ENCODE results near the gene LBX1. TPM values are rescaled to one million over a fixed set of nuclear protein-coding genes. Genes with fewer than 3 reads are reported as not detected.
A peak's percentile ranks its signal among the peaks of the same experiment; 100 is the strongest.

Gene LBX1
- total RNA-seq, 2 donors from 2014 or later = not detected

GRCh38 chr10:101224060-101224909, 5.0 kb downstream of the LBX1 start:
- Mint-ChIP-seq H3K27ac (no peak overlapping the region), H3K27me3 (peaks cover 61% of the 10 kb centered on the region), H3K4me1 (peaks cover 27% of the 10 kb centered on the region), H3K36me3 (ENCODE audit: low read depth) (peaks cover 5% of the 10 kb centered on the region), H3K9me3 (no peaks in the 10 kb centered on the region), H3K4me3 (peak overlapping the region; percentile 68)
- no peak for ATAC-seq (replicated peaks)

GRCh38 chr10:101223274-101224059, 5.8 kb downstream of the LBX1 start:
- Mint-ChIP-seq H3K4me3 (peak overlapping the region; percentile 37), H3K27ac (no peak overlapping the region), H3K36me3 (ENCODE audit: low read depth) (peaks cover 5% of the 10 kb centered on the region), H3K9me3 (no peaks in the 10 kb centered on the region), H3K27me3 (peaks cover 66% of the 10 kb centered on the region), H3K4me1 (peaks cover 23% of the 10 kb centered on the region)
- no peak for ATAC-seq (replicated peaks)

- H3K36me3 Mint-ChIP-seq (ENCODE audit: low read depth) = peaks cover 3% of the 10 kb centered on the region
- H3K9me3 Mint-ChIP-seq = no peaks in the 10 kb centered on the region
- ATAC-seq (replicated peaks) = peak; percentile 29
- H3K27ac Mint-ChIP-seq = no peak overlapping the region
- peak overlapping the region; percentile 37 for H3K4me3 Mint-ChIP-seq
- H3K27me3 Mint-ChIP-seq = peaks cover 66% of the 10 kb centered on the region
- peaks cover 23% of the 10 kb centered on the region for H3K4me1 Mint-ChIP-seq
These were observed 6.5 kb downstream of the LBX1 start for GRCh38 chr10:101222683-101223273.

GRCh38 chr10:101221963-101222531, 7.2 kb downstream of the LBX1 start:
- no peaks in the 10 kb centered on the region for H3K9me3 Mint-ChIP-seq
- peaks cover 64% of the 10 kb centered on the region for H3K27me3 Mint-ChIP-seq
- H3K27ac Mint-ChIP-seq = no peak overlapping the region
- peak overlapping the region; percentile 37 for H3K4me3 Mint-ChIP-seq
- no peaks in the 10 kb centered on the region for H3K36me3 Mint-ChIP-seq (ENCODE audit: low read depth)
- H3K4me1 Mint-ChIP-seq = peaks cover 19% of the 10 kb centered on the region
- ATAC-seq (replicated peaks) = no peak

GRCh38 chr10:101221549-101221948, 7.7 kb downstream of the LBX1 start:
- Mint-ChIP-seq H3K9me3 (no peaks in the 10 kb centered on the region), H3K36me3 (ENCODE audit: low read depth) (no peaks in the 10 kb centered on the region), H3K4me1 (peaks cover 18% of the 10 kb centered on the region), H3K27ac (no peak overlapping the region), H3K4me3 (no peak overlapping the region), H3K27me3 (peaks cover 67% of the 10 kb centered on the region)
- ATAC-seq (replicated peaks) = peak; percentile 64

GRCh38 chr10:101219946-101220451, 9.3 kb downstream of the LBX1 start:
- Mint-ChIP-seq H3K4me1 (peaks cover 8% of the 10 kb centered on the region), H3K27ac (no peak overlapping the region), H3K27me3 (peaks cover 62% of the 10 kb centered on the region), H3K36me3 (ENCODE audit: low read depth) (no peaks in the 10 kb centered on the region), H3K4me3 (no peak overlapping the region), H3K9me3 (no peaks in the 10 kb centered on the region)
- no peak for ATAC-seq (replicated peaks)

GRCh38 chr10:101219139-101219945, 9.9 kb downstream of the LBX1 start:
- peaks cover 64% of the 10 kb centered on the region for H3K27me3 Mint-ChIP-seq
- peaks cover 9% of the 10 kb centered on the region for H3K4me1 Mint-ChIP-seq
- no peak for ATAC-seq (replicated peaks)

GRCh38 chr10:101218351-101219138, 10.7 kb downstream of the LBX1 start:
- peaks cover 60% of the 10 kb centered on the region for H3K27me3 Mint-ChIP-seq
- H3K36me3 Mint-ChIP-seq (ENCODE audit: low read depth) = no peaks in the 10 kb centered on the region
- no peaks in the 10 kb centered on the region for H3K9me3 Mint-ChIP-seq
- H3K4me3 Mint-ChIP-seq = no peak overlapping the region
- no peak for ATAC-seq (replicated peaks)
- no peak overlapping the region for H3K27ac Mint-ChIP-seq
- peaks cover 5% of the 10 kb centered on the region for H3K4me1 Mint-ChIP-seq

More at GRCh38 chr10:101219139-101219945, 9.9 kb downstream of the LBX1 start:
- Mint-ChIP-seq H3K36me3 (ENCODE audit: low read depth) (no peaks in the 10 kb centered on the region), H3K27ac (no peak overlapping the region), H3K4me3 (no peak overlapping the region), H3K9me3 (no peaks in the 10 kb centered on the region)

GRCh38 chr10:101217450-101218281, 11.6 kb downstream of the LBX1 start:
- Mint-ChIP-seq H3K4me1 (peaks cover 5% of the 10 kb centered on the region), H3K9me3 (no peaks in the 10 kb centered on the region), H3K27me3 (peaks cover 63% of the 10 kb centered on the region), H3K36me3 (ENCODE audit: low read depth) (no peaks in the 10 kb centered on the region), H3K27ac (no peak overlapping the region), H3K4me3 (peak overlapping the region; percentile 57)
- ATAC-seq (replicated peaks) = no peak

GRCh38 chr10:101217044-101217425, 12.2 kb downstream of the LBX1 start:
- no peak overlapping the region for H3K27ac Mint-ChIP-seq

GRCh38 chr10:101216207-101217043, 12.8 kb downstream of the LBX1 start:
- peaks cover 65% of the 10 kb centered on the region for H3K27me3 Mint-ChIP-seq
- no peaks in the 10 kb centered on the region for H3K9me3 Mint-ChIP-seq
- no peak overlapping the region for H3K27ac Mint-ChIP-seq
- ATAC-seq (replicated peaks) = no peak
- H3K4me1 Mint-ChIP-seq = peaks cover 5% of the 10 kb centered on the region
- peak overlapping the region; percentile 57 for H3K4me3 Mint-ChIP-seq
- H3K36me3 Mint-ChIP-seq (ENCODE audit: low read depth) = no peaks in the 10 kb centered on the region

More at GRCh38 chr10:101217044-101217425, 12.2 kb downstream of the LBX1 start:
- Mint-ChIP-seq H3K27me3 (peaks cover 66% of the 10 kb centered on the region), H3K4me3 (peak overlapping the region; percentile 57), H3K4me1 (peaks cover 5% of the 10 kb centered on the region), H3K9me3 (no peaks in the 10 kb centered on the region), H3K36me3 (ENCODE audit: low read depth) (no peaks in the 10 kb centered on the region)
- ATAC-seq (replicated peaks) = no peak

All from activated T-helper 17 cell treated with anti-CD3 and anti-CD28 coated beads, Interleukin-2, amount 50 U/mL, for 72 hours (primary cell).